Left lung (tissue), 10 donors: Measurements from ENCODE around the gene EIF4G3. TPM values are rescaled to one million over a fixed set of nuclear protein-coding genes. Genes with fewer than 3 reads are reported as not detected.

ENCODE experiments used
- ATAC-seq: fragments of 200-7000 bp; cut with Tn5 transposase; one replicate; pipeline ENCODE4 v1.9.1; 2020; ENCODE audit warnings: moderate library complexity
- DNase-seq, 4 donors: peaks; one replicate each; pipeline ENCODE4 v3.0.0-alpha.2; 2013 to 2020
- H3K27ac ChIP-seq, 2 donors: fragments of 200-600 bp; sonication (generic) in 1 of 2; one replicate each; pipeline versions ENCODE4 v1.5.0 to v1.8.0; 2020 to 2021
- H3K27me3 ChIP-seq, 2 donors: fragments of 200-600 bp; sonication (generic) in 1 of 2; one replicate each; pipeline versions ENCODE4 v1.5.0 to v1.8.0; 2020 to 2021
- H3K36me3 ChIP-seq, 2 donors: fragments of 200-600 bp; sonication (generic) in 1 of 2; one replicate each; pipeline versions ENCODE4 v1.5.0 to v1.8.0; 2020 to 2021
- H3K4me1 ChIP-seq, 2 donors: fragments of 200-600 bp; one replicate each; pipeline ENCODE4 v1.8.0; 2021
- H3K4me3 ChIP-seq, 2 donors: fragments of 200-600 bp; sonication (generic) in 1 of 2; one replicate each; pipeline versions ENCODE4 v1.5.0 to v1.8.0; 2020 to 2021; ENCODE audit warnings: mild to moderate bottlenecking in 1 of 2
- H3K9me3 ChIP-seq, 2 donors: fragments of 200-600 bp; sonication (generic) in 1 of 2; one replicate each; pipeline versions ENCODE4 v1.5.0 to v1.8.0; 2020 to 2021
- CTCF ChIP-seq, 2 donors: fragments of 200-600 bp; sonication (generic) in 1 of 2; IDR thresholded peaks; one replicate each; pipeline versions ENCODE4 v1.5.0 to v1.8.0; 2021; ENCODE audit warnings: antibody characterized with exemption in 2 of 2
- intact Hi-C, 2 donors: fragments of 100-400 bp; cut with DNase I; formaldehyde crosslinking; loops; one replicate each; pipeline versions ENCODE4 v1.11.2 to v1.14.2; 2022
- polyA plus RNA-seq, 6 donors: library from polyadenylated mRNA; unstranded; fragments of 120-200 nt; gene quantifications; one replicate each; pipeline ENCODE4 v1.2.1, GENCODE V29; 2013; ENCODE audit not compliant: insufficient read length in 6 of 6
- total RNA-seq, 2 donors: library from RNA; stranded (reverse); fragmentation: NEBNext Ultra II Directional; extraction: Animal tissue kit (Norgen Biotek cat#: 25700); gene quantifications; one replicate each; pipeline ENCODE4 v1.2.1, GENCODE V29; 2021
- donor health status: DM: no; HTN: yes; CAD: no.
- donor health status: DM: no; HTN: no; CAD: no.

Gene EIF4G3
- total and polyA plus RNA-seq, 8 donors: 54.6 to 67.9 (median 61.7) TPM

- Histone ChIP-seq H3K9me3 (no peaks in the 10 kb centered on the region), H3K36me3 (no peaks in the 10 kb centered on the region), H3K27me3 (no peaks in the 10 kb centered on the region), H3K4me1 (peaks cover 5 to 20% of the 10 kb centered on the region in 2 donors), H3K4me3 (no peak overlapping the region), H3K27ac (no peak overlapping the region)
- DNase-seq: peak in 1 of 4 donors; percentile 51
- no peak for TF ChIP-seq CTCF (IDR thresholded peaks at IDR 0.05)
- no peak for ATAC-seq
- intact Hi-C loops: no loop called here
Measured at GRCh38 chr1:21041541-21041940, 135.2 kb downstream of the EIF4G3 start.

- intact Hi-C loops: no loop called here
- H3K9me3 ChIP-seq: no peaks in the 10 kb centered on the region
- TF ChIP-seq CTCF (IDR thresholded peaks at IDR 0.05): no peak
Measured at GRCh38 chr1:21037091-21037490, 139.6 kb downstream of the EIF4G3 start.

DNA sequence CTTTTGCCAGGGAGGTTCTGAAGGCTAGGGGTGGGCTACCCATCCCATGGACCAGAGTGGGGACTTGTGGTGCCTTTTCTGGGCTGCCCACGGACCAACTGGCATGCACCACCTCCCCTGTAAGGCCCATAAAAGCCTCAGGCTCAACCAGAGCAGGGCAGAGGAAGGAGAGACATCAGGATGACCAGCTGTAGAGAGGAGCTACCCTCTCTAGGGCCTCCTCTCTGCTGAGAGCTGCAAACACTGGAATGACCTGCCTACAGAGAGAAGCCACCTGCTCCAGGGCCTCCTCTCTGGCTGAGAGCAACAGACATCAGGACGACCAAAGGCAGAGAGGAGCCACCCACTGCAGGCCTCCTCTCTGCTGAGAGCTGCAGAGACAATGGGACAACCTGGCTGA, 140.9 kb downstream of the EIF4G3 start:
- no peak for TF ChIP-seq CTCF (IDR thresholded peaks at IDR 0.05)
- no peaks in the 10 kb centered on the region for H3K4me1 ChIP-seq
- H3K27me3 ChIP-seq: no peaks in the 10 kb centered on the region
- H3K36me3 ChIP-seq: no peaks in the 10 kb centered on the region
- no peaks in the 10 kb centered on the region for H3K9me3 ChIP-seq
- ATAC-seq (no peak), DNase-seq (no peak)
- no peak overlapping the region for H3K27ac ChIP-seq
- intact Hi-C loops: no loop called here
- H3K4me3 ChIP-seq: no peak overlapping the region

More at GRCh38 chr1:21037091-21037490, 139.6 kb downstream of the EIF4G3 start:
- no peaks in the 10 kb centered on the region for H3K27me3 ChIP-seq
- H3K27ac ChIP-seq: no peak overlapping the region
- H3K4me3 ChIP-seq: no peak overlapping the region
- no peaks in the 10 kb centered on the region for H3K4me1 ChIP-seq
- ATAC-seq (no peak), DNase-seq (no peak)
- no peaks in the 10 kb centered on the region for H3K36me3 ChIP-seq

DNA sequence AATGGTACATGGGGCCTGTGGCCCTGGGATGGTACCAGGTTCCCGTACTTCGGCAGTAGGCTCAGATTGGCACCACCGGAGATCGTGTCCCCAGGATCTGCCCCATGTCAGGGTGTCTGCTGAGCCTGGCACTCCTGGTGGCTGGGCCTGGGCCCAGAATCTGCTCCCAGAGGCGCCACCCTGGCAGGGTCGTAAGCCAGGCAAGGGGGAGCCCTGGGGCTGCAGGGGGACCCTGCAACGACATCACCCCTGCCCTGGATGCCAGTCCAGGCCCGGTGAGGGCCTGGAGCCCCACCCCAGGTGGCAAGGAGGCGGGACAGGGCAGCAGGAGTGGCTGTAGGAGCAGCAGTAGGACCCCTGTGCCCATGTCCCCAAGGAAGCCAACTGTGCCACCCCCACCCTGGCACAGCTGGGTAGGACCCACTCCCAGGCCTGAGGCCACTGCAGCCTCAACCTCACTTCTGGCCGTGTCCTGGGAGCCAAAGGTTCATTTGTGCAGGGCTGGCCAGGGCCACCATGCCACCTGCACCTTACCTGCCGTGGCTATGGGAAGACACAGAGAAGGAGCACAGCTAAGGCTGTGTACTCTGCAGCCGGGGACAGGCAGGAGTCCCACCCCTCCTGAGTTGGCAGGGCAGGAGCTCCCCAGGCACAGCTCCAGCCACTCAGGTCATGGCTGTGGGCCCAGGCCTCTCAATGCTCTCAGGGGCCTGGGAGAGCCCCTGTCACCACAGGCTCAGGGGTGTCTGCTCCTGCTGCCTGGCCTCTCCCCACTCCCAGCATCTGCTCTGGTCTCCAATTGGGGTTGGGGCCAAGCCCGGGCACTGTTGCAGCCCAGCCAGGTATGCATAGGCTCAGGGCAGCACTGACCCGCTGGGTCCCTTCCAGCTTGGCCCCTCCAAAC, 141.7 kb downstream of the EIF4G3 start:
- H3K9me3 ChIP-seq: no peaks in the 10 kb centered on the region
- no peaks in the 10 kb centered on the region for H3K4me1 ChIP-seq
- no peaks in the 10 kb centered on the region for H3K27me3 ChIP-seq
- H3K27ac ChIP-seq: no peak overlapping the region
- peak in 2 of 4 donors; percentile 41 to 52 for DNase-seq
- ATAC-seq: peak; percentile 89
- H3K36me3 ChIP-seq: no peaks in the 10 kb centered on the region
- H3K4me3 ChIP-seq: no peak overlapping the region
- intact Hi-C loops: no loop called here
- TF ChIP-seq CTCF (IDR thresholded peaks at IDR 0.05): no peak

- H3K4me1 ChIP-seq: no peaks in the 10 kb centered on the region
- DNase-seq: no peak
- H3K9me3 ChIP-seq: no peaks in the 10 kb centered on the region
- intact Hi-C loops: no loop called here
- H3K27me3 ChIP-seq: no peaks in the 10 kb centered on the region
- H3K36me3 ChIP-seq: no peaks in the 10 kb centered on the region
- no peak for TF ChIP-seq CTCF (IDR thresholded peaks at IDR 0.05)
- no peak for ATAC-seq
- H3K4me3 ChIP-seq: no peak overlapping the region
- no peak overlapping the region for H3K27ac ChIP-seq
Measured at GRCh38 chr1:21032741-21033140, 144.0 kb downstream of the EIF4G3 start.
